Activated T-cell treated with anti-CD3 and anti-CD28 coated beads for 48 hours (primary cell): ENCODE measurements around the gene IQCE.

Source experiments
- DNase-seq: peaks from one replicate; pipeline ENCODE4 v3.0.0-alpha.2; 2020; ENCODE audit warnings: low read depth

IQCE gene

DNA sequence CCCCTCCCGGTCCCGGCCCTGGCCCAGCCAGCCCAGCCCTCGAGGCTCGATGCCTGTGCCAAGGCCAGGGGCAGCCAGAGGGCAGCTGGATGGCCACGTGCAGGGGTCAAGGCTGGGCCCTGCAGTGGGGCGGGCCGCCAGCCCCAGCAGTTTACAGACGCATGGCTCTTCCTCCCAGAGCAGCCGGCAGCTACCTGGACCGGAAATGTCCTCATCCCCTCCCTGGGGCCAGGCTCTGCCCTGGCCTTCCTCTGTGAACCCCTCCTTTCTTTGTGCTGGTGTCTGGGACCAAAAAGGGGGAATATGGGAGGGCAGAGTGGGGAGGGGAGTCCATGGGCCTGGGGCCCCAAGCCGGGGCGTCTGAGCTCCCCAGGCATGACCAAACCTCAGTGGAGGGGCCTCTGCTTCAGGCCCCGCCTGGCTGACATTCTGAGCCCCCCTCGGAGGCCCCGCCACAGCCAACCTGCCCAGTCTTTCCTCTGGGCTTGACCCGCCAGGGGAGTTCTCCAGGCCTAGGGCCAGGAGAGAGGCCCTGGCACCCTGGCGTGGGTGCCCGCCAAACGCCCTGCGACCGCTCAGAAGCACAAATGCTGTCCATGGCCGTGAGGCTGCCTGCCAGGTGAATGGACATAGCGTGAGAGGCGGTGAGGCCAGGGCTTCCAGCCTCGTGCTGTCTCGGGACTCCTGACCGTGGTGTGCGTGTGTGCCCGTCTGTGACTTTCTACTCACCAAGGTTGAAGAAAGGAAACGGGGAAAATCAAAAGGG, 104.5 kb downstream of the IQCE start:
- DNase-seq: no peak

DNA sequence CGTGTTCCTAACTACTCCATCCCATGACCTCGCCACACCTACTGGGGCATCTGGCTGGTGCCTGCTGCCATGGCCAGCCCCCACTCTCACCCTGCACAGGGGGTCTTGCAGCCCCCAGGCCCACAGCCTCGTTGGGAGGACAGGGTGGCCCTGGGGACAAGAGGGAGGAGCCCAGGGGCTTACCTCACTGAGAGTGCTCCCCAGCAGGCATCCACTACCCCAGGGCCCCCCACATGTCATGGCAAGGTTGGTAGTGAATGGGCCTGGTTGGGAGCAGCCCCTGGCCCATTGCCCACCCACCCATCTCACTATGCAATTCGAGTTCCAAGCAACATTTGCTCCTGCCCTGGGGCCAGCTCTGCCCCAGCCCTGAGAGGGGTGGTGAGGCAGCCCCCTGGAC, 105.2 kb downstream of the IQCE start:
- DNase-seq: no peak
